SHP77 treated with DMSO at 0.1 percent for 48 hours (cell line): ENCODE results near the gene HP.
A peak's percentile ranks its signal among the peaks of the same experiment; 100 is the strongest.
"Not testable (repeated sequence)": the region's sequence is repeated elsewhere in the genome, so short reads cannot be mapped to it uniquely, and the experiment has no call there.

Experiments
- DNase-seq: peaks from one replicate; lab custom pipeline; 2025; lab: John Stamatoyannopoulos, UW

The HP gene

GRCh38 chr16:72054254-72054847 is at the start of gene HP:
Gene HP (plus strand): TSS chr16:72054505. CDS start chr16:72054653, 148 bp downstream.
- not testable (repeated sequence) for DNase-seq

GRCh38 chr16:72008065-72008423 is 46.3 kb upstream of the HP start:
- DNase-seq = not testable (repeated sequence)

GRCh38 chr16:72008424-72009216 is 45.7 kb upstream of the HP start, which contains the start of gene DHODH:
Gene DHODH (plus strand): TSS chr16:72008744. CDS start chr16:72008765, 21 bp downstream.
- DNase-seq = peak; percentile 97

GRCh38 chr16:72009779-72010178 is 44.5 kb upstream of the HP start:
- no peak for DNase-seq

DNA sequence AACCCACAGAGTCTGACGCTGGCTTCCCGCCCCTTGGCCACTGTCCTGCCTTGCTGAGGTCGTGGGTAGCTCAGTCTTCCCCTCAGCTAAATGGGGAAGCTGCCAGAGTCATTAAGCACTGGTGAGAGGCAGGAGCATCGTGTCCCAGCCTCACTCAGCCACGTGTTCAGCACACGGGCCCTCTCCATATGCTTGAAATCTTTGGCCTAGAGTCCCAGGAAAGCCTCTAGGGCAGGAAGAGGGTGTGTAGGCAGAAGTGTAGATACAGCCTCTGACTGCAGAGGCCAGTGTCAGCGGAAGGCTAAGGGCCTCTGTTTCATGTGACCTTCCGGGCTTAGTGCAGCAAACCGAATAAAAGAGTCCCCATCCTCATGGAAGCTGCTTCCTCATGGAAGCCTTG is 41.7 kb upstream of the HP start:
- DNase-seq = no peak

DNA sequence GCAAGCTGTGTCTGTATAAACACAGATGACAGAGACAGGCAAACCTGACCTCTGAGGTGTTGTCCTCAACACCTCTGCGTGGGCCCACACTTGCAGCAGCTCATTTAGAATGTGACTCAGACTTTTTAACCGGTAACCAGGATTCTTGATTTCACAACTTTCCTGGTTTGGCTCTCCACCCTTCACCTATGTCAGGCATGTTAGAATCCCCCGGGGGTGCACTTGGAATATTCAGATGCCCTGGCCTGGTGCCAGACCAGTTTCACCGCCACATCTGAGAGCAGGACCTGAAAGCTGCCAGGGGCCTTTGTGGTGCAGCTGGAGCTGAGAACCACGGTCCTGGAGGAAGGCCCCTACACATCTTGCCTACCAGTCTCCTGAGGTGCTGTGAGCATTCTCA is 40.9 kb upstream of the HP start:
- no peak for DNase-seq

DNA sequence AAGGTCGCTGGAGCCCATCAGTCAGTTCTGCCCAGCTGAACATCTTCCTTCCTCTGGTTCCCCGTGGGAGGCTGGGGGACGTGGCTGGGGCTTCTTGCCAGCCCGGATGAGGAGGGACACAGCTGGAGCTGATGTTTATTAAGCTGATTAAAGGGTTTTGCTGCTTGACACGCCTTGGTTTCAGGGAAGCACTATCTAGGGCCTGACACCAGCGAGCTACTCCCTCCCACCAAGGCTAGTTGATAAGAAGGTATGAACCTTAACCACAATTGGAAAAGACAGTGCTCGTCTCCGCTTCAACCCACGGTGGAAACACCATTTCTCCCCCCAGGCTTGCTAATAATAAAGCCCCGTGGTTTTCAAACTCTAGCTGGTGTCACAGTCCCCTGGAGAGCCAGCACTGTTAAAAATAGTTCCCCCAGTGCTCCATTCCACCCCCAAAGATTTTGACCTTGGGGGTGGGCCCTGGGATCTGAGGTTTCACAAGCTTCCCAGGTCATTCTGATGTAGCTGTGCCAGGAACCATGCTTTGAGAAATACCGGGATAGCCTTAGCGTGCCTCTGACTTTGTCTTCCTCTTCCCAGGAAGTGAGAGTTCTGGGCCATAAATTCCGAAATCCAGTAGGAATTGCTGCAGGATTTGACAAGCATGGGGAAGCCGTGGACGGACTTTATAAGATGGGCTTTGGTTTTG is 40.3 kb upstream of the HP start:
- DNase-seq = no peak

DNA sequence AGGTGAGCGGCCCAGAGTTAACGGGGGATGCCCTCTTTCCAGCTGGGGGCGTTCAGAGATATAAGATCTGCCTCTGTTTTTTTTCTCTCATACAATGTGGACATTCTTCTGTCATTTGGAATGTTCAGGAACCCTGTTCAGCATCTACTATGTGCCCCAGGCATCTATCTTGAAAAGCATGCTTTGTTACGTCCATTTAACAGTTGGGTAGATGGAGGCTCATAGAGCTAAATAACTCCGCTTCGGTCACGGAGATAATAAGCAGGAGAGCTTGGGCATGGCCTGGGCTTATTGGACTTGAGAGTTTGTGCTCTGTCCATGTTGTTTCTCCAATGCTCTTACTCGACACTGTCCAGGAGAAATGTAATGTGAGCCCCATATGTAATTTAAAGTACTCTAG is 39.6 kb upstream of the HP start:
- DNase-seq = no peak

DNA sequence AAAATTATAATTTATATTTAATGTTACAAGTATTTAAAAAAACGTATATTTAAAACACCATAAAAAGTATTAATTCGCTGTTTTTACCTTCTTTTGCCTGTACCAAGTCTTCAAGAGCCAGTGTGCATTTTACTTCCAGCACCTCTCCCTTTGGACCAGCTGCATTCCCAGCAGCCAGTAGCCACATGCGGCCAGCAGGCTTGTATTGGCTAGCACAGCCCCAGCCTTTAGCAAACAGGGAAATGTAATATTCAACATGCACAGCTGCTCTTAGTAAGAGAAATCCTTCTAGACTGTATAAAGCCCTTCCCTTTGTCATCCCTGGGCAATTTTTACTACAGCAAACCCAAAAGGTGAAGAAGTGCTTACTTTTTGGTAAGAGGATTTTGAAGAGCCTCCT is 39.2 kb upstream of the HP start:
- DNase-seq = no peak

GRCh38 chr16:72018470-72018869 is 35.8 kb upstream of the HP start:
- no peak for DNase-seq

GRCh38 chr16:72021043-72021442 is 33.3 kb upstream of the HP start:
- no peak for DNase-seq

DNA sequence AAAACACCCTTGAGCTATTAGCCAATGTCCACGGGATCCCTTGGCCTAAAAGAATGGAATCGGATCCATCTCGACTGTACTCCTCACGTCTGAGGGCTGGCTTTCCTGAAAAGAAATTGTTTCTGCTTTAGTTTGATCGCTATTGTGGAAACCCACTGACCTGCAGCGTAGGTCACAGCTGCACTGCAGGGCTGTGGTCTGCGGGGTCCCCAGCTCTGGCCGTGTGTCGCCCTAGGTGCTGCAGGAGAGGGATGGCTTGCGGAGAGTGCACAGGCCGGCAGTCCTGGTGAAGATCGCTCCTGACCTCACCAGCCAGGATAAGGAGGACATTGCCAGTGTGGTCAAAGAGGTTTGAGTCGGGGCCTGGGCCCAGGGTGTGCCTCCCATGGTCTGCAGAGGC is 32.2 kb upstream of the HP start:
- no peak for DNase-seq

GRCh38 chr16:72023962-72024361 is 30.3 kb upstream of the HP start:
- DNase-seq = no peak

- no peak for DNase-seq
Observed at GRCh38 chr16:72024862-72025382, 29.4 kb upstream of the HP start.

DNA sequence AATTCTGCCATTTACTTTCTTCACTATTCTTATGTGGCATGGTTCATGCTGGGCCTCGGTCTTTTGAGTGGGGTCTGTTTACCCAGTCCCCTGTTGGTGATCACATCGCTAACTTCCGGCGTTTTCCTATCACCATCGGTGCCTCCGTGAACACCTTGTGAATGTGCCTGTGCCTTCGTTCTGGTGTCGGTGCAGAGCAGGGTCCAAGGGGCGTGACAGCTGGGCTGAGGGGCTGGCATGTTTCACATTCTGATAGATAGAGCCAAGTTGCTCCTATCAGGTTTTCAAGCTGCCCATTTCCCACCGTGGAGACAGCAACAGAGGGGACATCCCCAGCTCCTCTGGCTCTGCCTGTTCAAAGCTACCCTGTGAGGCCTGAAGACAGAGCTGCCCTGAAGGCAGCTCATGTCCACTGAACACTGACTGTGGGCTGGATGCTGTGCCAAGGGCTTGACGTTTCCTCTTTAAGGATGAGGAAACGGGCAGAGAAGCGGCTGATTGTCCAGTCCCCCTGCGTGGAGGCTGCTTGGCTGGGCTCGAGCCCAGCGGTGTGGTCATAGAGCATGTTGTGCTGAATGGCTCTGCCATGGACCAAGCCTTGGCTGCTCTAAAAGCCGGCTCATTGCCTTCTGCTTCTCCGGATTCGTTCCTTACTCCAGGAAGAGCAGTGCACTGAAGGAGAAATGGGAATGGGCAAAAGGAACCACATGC is 28.7 kb upstream of the HP start:
- no peak for DNase-seq

- no peak for DNase-seq
Observed at GRCh38 chr16:72027669-72028378, 26.5 kb upstream of the HP start.

DNA sequence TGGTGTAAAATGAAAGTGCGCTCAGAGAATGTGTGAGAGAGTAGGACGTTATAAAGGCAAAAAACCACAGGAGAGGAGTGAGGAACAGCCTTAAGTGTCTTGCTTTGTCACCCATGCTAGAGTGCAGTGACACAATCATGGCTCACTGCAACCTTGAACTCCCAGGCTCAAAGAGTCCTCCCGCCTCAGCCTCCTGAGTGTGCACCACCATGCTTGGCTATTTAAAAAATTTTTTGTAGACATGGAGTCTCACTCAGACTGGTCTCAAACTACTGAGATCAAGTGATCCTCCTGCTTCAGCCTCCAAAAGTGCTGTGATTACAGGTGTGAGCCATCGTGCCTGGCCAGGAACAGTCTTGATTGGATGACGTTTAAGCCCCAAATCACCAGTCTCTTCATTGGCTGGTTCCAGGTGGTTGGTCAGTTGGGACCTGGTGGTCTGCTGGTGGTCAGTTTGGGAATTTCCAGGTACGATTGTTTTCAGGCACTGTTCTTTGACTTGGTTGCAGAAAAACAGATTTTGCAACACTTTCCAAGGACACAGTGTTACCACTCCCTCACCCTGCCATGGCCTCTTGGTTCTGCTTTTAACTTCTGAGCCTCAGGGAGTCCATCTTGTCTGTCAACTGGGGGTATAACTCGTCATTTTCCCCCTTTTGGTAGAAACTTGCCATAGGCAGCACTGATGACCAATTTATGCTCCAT is 24.6 kb upstream of the HP start:
- DNase-seq = no peak

DNA sequence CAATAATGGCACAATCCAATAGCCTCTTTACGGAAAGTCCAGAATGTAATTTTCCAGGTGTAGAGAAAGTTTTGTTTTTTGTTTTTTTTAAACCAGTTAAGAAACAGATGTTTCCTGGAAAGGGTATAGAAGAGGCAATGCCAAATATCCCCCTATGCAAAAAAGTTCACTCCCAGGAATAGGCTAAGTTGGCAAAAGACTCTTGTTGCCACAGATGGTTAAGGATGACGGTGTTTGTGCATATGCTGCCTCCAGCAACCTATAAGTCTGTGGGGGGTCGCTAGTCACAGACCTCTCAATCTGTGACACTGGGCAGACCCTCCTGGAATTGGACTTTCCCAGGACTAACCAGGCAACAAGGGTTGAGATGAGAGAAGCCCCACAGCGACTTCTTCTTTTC is 20.9 kb upstream of the HP start:
- no peak for DNase-seq

GRCh38 chr16:72036098-72036497 is 18.2 kb upstream of the HP start:
- no peak for DNase-seq

DNA sequence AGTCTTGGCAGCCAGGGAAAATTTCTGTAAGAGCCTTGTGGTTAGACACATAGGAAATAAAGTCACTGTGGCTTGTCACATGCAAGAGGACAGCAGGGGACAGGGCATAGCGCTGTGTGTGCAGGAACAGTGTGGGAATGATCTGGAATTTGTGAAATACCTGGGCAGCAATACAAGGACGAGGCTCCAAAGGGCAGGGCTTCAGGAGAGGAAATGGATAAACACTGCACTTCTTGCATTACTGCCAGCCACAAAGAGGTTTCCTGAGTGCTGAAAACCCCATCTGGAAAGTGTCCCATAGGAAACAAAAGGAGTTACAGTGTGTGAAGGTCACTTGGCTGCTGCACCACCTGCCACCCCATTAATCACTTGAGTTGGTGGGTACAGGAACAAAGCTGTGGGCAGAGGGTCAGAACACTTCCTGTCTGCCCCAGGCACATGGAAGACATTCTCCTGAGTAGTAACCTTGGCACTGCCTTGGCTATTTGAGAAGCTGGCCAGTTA is 12.1 kb upstream of the HP start:
- DNase-seq = no peak

DNA sequence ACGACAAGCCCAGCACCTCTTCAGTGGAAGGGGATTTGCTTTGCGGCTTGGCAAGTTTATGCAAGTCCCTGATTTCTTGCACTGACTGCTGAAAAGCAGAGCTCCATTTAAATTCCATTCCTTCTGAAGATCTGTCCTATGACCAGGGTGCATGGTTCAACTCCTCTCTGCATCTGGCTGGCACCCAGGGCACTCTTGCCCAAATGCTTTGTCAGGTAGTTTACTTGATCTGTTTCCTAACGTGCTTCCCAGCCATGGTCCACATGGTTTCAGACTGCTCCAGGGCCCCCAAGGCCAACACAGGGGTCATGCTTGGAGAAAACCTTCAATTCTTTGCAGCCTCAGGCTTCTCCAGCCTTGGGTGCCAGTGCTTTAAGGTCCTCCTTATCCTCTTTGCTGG is 11.2 kb upstream of the HP start:
- DNase-seq = no peak
